Omental fat pad (tissue), 4 donors: ENCODE data around the gene TACR2. TPM values are rescaled to one million over a fixed set of nuclear protein-coding genes. Genes with fewer than 3 reads are reported as not detected.

ENCODE experiments used
- ATAC-seq: fragments of 150-250 bp; one replicate; pipeline ENCODE4 v1.9.1; 2016; ENCODE audit warnings: mild to moderate bottlenecking, moderate library complexity; ENCODE audit not compliant: low FRiP score
- DNase-seq: peaks from one replicate; pipeline ENCODE4 v3.0.0-alpha.2; 2019; ENCODE audit warnings: low spot score
- CTCF ChIP-seq, 3 donors: fragments of 450-650 bp; IDR thresholded peaks; one replicate each; pipeline ENCODE4 v1.5.1; 2016 to 2017; ENCODE audit warnings: antibody characterized with exemption in 3 of 3, mild to moderate bottlenecking in 3 of 3, moderate library complexity in 2 of 3
- total RNA-seq, 4 donors: library from RNA; depleted of rRNA; stranded (reverse); fragments of >200 nt; gene quantifications; one replicate each; pipeline ENCODE4 v1.1.0, GENCODE V29; 2016

Gene TACR2
- total RNA-seq, 4 donors from 2014 or later: 0.44 to 0.96 (median 0.74) TPM; not detected in 1

DNA sequence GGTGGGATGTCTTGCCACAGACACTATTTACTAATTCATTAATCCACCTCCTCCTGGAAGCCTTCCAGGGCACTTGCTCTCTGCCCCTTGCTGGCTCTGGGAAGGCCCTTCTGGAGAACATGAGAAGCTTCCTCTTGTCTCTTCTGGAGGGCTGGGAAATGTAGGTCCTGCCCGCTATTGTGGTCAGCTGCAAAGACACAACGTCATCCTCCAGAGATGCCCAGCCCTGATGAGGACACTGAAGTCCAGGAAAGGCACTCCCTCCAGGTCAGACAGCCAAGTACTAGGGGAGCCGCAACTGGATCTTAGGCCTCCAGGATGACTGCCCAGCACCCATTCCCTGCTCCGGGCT is 9.6 kb upstream of the TACR2 start:
- ATAC-seq (no peak), DNase-seq (no peak)
- no peak for TF ChIP-seq CTCF (IDR thresholded peaks at IDR 0.05)

DNA sequence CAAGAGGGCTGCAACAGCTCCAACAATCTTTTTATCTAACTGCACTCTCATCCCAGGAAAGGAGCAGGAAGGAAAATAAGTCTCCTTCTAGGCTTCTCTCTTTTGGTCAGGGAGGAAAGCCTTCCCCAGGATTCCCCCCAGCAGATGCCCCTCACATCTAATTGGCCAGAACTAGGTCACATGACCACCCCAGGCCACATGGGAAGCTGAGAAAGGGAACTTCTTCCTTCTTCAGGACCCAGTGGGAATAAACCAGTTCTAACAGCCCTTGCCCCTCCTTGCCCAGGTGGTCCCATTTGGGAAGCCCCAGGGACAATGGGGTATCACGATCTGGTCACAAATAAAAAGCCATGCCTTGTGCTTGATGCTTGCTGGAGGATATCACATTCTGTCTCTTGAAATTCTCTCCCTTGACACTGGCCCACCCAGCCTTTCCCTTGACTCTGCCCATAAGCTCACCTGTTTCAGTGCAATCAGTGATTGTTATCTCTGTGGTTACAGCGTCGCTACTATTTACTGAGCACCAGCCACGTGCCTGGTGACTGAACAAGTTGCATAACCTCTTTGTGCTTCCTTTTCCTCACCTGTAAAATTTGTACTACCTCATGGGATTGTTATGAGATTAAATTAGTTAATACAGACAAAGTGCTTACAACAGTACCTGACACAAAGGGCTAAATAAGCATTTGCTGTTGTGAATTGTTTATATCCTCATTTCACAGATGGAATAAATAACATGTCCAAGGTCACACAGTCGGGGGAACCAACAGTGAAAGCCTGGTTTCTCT is 9.0 kb upstream of the TACR2 start:
- DNase-seq (no peak), ATAC-seq (no peak)
- TF ChIP-seq CTCF (IDR thresholded peaks at IDR 0.05): no peak

GRCh38 chr10:69425041-69425440 is 8.3 kb upstream of the TACR2 start:
- no peak for DNase-seq
- no peak for ATAC-seq
- no peak for TF ChIP-seq CTCF (IDR thresholded peaks at IDR 0.05)

- no peak for TF ChIP-seq CTCF (IDR thresholded peaks at IDR 0.05)
- ATAC-seq (no peak), DNase-seq (no peak)
Measured at GRCh38 chr10:69422676-69423075, 6.0 kb upstream of the TACR2 start.

GRCh38 chr10:69421611-69422308 is 5.0 kb upstream of the TACR2 start:
- TF ChIP-seq CTCF (IDR thresholded peaks at IDR 0.05): no peak
- DNase-seq (no peak), ATAC-seq (no peak)

DNA sequence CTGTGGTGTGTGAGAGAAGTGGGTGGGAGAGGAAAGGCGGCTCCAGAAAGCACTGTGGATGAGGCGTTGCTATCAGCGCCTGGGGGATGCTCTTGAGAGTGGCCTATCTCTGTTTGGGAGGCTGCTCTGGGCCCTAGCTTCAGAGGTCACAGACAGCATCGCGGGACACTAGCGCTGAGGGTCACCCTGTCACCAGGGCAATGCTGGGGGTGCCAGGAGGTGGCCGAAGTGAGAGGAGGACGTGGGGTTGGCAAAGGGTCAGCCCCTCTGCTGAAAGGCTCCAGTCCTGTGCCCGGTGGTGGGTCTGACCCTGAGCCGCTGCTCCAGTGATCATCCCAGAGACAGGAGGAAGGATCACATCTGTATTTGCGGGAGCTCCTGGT is 3.0 kb upstream of the TACR2 start:
- TF ChIP-seq CTCF (IDR thresholded peaks at IDR 0.05): no peak
- ATAC-seq (no peak), DNase-seq (no peak)
